ENCODE data around the gene UNC5C.

DNA sequence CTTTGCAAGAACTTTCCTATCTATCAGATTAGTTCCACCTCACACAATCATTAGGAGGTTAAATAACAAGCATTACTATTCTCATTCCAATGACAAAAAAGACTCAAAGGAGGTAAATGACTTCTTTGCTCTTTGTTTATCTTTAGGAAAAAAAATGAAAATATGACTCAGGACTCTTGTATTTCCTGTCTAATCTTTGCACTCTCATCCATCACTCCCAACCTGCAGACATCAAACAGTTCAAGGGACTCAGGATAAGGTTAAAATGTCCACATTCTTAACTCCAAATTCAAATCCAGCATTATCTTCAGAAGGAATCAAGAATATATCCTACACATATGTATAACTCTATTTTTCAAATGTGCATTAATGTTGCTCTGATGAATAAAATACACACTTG lies 139.6 kb downstream of the UNC5C start:
- TF ChIP-seq, protein P1, sequence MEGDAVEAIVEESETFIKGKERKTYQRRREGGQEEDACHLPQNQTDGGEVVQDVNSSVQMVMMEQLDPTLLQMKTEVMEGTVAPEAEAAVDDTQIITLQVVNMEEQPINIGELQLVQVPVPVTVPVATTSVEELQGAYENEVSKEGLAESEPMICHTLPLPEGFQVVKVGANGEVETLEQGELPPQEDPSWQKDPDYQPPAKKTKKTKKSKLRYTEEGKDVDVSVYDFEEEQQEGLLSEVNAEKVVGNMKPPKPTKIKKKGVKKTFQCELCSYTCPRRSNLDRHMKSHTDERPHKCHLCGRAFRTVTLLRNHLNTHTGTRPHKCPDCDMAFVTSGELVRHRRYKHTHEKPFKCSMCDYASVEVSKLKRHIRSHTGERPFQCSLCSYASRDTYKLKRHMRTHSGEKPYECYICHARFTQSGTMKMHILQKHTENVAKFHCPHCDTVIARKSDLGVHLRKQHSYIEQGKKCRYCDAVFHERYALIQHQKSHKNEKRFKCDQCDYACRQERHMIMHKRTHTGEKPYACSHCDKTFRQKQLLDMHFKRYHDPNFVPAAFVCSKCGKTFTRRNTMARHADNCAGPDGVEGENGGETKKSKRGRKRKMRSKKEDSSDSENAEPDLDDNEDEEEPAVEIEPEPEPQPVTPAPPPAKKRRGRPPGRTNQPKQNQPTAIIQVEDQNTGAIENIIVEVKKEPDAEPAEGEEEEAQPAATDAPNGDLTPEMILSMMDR (IDR thresholded peaks at IDR 0.05; ENCODE audit: low read length), result no peak
- no peak for TF ChIP-seq EZH2 (IDR thresholded peaks at IDR 0.05; ENCODE audit: borderline replicate concordance, low read length)
